ENCODE data around the gene ANKRD12.
"Not testable (repeated sequence)": the region's sequence is repeated elsewhere in the genome, so short reads cannot be mapped to it uniquely, and the experiment has no call there.

Gene ANKRD12

GRCh38 chr18:9136315-9137155 is at the start of gene ANKRD12:
ANKRD12 (plus strand) TSS chr18:9136781; CDS start chr18:9182433, 45,652 bp downstream.
- DNase-seq = peak; percentile 75

GRCh38 chr18:9087144-9087543 is 49.4 kb upstream of the ANKRD12 start:
- DNase-seq = no peak

DNA sequence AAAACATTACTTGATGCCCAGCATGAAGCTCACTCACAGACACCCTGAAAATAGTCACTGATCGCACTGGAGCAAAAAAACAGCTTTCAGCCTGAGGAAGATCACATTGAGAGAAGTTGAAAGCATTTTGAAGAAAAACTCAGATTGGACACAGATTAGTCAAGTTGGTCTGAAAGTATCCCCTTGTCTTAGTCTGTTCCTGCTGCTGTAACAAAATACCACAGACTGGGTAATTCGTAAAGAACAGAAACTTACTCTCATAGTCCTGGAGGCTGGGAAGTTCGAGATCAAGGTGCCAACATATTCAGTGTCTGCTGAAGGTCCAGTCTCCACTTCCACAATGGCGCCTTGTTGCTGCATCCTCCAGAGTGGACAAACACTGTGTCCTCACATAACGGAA is 48.3 kb upstream of the ANKRD12 start:
- no peak for DNase-seq

GRCh38 chr18:9088727-9089126 is 47.9 kb upstream of the ANKRD12 start:
- DNase-seq = not testable (repeated sequence)

- no peak for DNase-seq
Observed at GRCh38 chr18:9090578-9090977, 46.0 kb upstream of the ANKRD12 start.

- no peak for DNase-seq
Observed at GRCh38 chr18:9091066-9091476, 45.5 kb upstream of the ANKRD12 start.

DNA sequence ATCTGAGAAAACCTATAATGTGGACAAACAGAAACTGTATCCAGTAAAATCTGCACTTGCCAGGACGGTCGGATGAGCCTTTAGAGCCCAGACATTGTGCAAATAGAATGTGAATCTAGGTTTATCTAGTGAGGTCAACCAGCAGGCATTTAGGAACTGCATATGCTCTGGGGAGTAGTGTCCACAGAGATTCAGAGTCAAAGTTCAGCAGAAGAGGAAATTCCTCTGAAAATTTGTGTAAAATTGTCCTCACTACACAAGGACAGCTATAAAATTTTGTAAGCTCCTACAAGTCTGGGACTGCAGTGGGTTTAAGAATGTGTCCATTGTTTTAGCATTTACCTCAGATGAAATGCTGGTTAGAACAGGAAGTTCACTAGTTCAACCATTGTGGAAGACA is 43.9 kb upstream of the ANKRD12 start:
- no peak for DNase-seq

- DNase-seq = not testable (repeated sequence)
Observed at GRCh38 chr18:9093109-9093508, 43.5 kb upstream of the ANKRD12 start.

- no peak for DNase-seq
Observed at GRCh38 chr18:9094307-9095226, 42.0 kb upstream of the ANKRD12 start.

GRCh38 chr18:9095297-9096006 is 41.1 kb upstream of the ANKRD12 start:
- no peak for DNase-seq

- no peak for DNase-seq
Observed at GRCh38 chr18:9096007-9096371, 40.6 kb upstream of the ANKRD12 start.

GRCh38 chr18:9096685-9097084 is 39.9 kb upstream of the ANKRD12 start:
- DNase-seq = no peak

DNA sequence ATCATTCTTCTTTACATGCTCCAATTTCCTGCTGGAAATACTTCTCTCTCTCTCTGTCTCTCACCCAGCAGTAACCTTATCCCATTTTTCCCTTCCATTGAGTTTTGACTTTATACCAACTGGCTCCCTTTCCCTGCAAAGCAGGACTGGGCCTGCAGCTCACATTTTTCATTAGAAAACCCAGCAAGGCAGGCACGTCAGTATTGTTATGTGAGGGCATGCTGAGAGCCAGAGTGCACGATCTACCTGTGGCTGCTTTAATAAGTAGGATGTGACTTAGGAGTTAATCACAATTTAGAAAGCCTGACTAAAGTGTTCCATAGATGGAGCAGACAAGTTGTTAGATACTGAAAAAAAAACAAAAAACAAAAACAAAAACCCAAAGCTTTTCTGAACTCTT is 39.2 kb upstream of the ANKRD12 start:
- DNase-seq = no peak

GRCh38 chr18:9100796-9101195 is 35.8 kb upstream of the ANKRD12 start:
- DNase-seq = no peak

- peak; percentile 17 for DNase-seq
Observed at GRCh38 chr18:9101730-9102507, 34.7 kb upstream of the ANKRD12 start.

GRCh38 chr18:9102508-9103375 is 33.8 kb upstream of the ANKRD12 start, which contains the start of gene NDUFV2:
NDUFV2 (plus strand) TSS chr18:9102699; CDS start chr18:9102744, 45 bp downstream.
- peak; percentile 83 for DNase-seq

GRCh38 chr18:9103376-9103873 is 33.2 kb upstream of the ANKRD12 start:
- no peak for DNase-seq

DNA sequence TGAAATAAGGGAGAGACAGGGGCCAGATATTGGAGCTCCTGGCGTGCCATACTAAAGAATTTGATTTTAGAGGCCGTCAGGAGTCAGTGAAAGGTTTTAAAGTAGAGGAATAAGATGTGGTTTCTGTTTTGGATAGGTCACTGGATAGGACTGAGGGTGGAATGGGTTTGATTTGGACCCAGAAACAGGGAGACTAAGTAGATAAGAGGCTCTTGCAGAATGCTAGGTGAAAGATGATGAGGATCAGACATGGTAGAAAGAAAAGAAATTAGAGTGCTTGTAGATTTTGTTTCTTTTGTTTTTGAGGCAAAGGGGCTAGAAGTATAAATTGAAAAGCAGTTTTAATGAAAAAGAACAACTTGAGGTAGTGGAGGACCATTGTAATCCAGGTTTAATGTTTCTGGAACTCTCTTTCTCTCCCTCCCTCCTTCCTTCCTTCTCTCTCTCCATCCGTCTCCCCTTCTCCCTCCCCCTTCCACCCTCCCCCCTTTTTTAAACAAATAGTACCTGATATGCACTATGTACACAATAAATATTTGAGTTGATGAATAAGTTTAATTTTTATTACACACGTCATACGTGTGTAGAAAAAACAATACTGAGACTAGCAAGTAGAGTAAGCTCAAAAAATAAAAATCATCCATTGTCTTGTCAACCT is 32.2 kb upstream of the ANKRD12 start:
- no peak for DNase-seq

GRCh38 chr18:9105420-9105819 is 31.2 kb upstream of the ANKRD12 start:
- DNase-seq = no peak

GRCh38 chr18:9106094-9106493 is 30.5 kb upstream of the ANKRD12 start:
- no peak for DNase-seq

Measured in SHP77 treated with DMSO at 0.1 percent for 48 hours (cell line).